HG02763 (cell line): ENCODE results near the gene CD79B.

Experiments
- ATAC-seq: cut with Tn5 transposase; IDR thresholded peaks from one replicate; pipeline ENCODE4 v1.9.1; 2021; ENCODE audit warnings: mild to moderate bottlenecking, moderate library complexity; ENCODE audit not compliant: unreplicated experiment

The CD79B gene

GRCh38 chr17:63954402-63955063 is 22.4 kb upstream of the CD79B start:
- ATAC-seq, result no peak

- ATAC-seq, result no peak
These were observed 19.1 kb upstream of the CD79B start for GRCh38 chr17:63950940-63951907.

GRCh38 chr17:63949576-63950250 is 17.6 kb upstream of the CD79B start:
- no peak for ATAC-seq

- no peak for ATAC-seq
These were observed 16.4 kb upstream of the CD79B start for GRCh38 chr17:63948521-63948920.

- ATAC-seq, result no peak
These were observed 15.7 kb upstream of the CD79B start for GRCh38 chr17:63947711-63948330.

GRCh38 chr17:63946440-63947363 is 14.6 kb upstream of the CD79B start:
- no peak for ATAC-seq

- ATAC-seq, result no peak
These were observed 13.8 kb upstream of the CD79B start for GRCh38 chr17:63945784-63946439.

- ATAC-seq, result no peak
These were observed 12.8 kb upstream of the CD79B start for GRCh38 chr17:63944736-63945499.

GRCh38 chr17:63943745-63944144 is 11.6 kb upstream of the CD79B start:
- no peak for ATAC-seq

- no peak for ATAC-seq
These were observed 10.3 kb upstream of the CD79B start for GRCh38 chr17:63942309-63942985.

- no peak for ATAC-seq
These were observed 9.6 kb upstream of the CD79B start for GRCh38 chr17:63941751-63942150.

- ATAC-seq, result no peak
These were observed 9.0 kb upstream of the CD79B start for GRCh38 chr17:63941162-63941561.

- ATAC-seq, result no peak
These were observed 8.5 kb upstream of the CD79B start for GRCh38 chr17:63940584-63940983.

GRCh38 chr17:63939884-63940283 is 7.8 kb upstream of the CD79B start:
- ATAC-seq, result no peak

- no peak for ATAC-seq
These were observed 7.3 kb upstream of the CD79B start for GRCh38 chr17:63939401-63939800.

GRCh38 chr17:63937920-63938319 is 5.8 kb upstream of the CD79B start:
- ATAC-seq, result no peak

GRCh38 chr17:63937319-63937718 is 5.2 kb upstream of the CD79B start:
- ATAC-seq, result no peak
